Lower leg skin (tissue), 3 donors: Measurements from ENCODE around the gene CLSTN2.

ENCODE experiments used
- POLR2A ChIP-seq, 2 donors: fragments of 450-650 bp; IDR thresholded peaks; one replicate each; pipeline ENCODE4 v1.6.1; 2016 to 2017; ENCODE audit warnings: antibody characterized with exemption in 2 of 2, mild to moderate bottlenecking in 1 of 2, moderate library complexity in 1 of 2
- TF ChIP-seq, protein P1 (sequence below), 3 donors: fragments of 450-650 bp; IDR thresholded peaks; one replicate each; pipeline ENCODE4 v1.5.1; 2016; ENCODE audit warnings: antibody characterized with exemption in 3 of 3, mild to moderate bottlenecking in 3 of 3, moderate library complexity in 2 of 3

GRCh38 chr3:140010391-140010790, 75.4 kb downstream of the CLSTN2 start:
- TF ChIP-seq, protein P1, sequence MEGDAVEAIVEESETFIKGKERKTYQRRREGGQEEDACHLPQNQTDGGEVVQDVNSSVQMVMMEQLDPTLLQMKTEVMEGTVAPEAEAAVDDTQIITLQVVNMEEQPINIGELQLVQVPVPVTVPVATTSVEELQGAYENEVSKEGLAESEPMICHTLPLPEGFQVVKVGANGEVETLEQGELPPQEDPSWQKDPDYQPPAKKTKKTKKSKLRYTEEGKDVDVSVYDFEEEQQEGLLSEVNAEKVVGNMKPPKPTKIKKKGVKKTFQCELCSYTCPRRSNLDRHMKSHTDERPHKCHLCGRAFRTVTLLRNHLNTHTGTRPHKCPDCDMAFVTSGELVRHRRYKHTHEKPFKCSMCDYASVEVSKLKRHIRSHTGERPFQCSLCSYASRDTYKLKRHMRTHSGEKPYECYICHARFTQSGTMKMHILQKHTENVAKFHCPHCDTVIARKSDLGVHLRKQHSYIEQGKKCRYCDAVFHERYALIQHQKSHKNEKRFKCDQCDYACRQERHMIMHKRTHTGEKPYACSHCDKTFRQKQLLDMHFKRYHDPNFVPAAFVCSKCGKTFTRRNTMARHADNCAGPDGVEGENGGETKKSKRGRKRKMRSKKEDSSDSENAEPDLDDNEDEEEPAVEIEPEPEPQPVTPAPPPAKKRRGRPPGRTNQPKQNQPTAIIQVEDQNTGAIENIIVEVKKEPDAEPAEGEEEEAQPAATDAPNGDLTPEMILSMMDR (IDR thresholded peaks at IDR 0.05), result no peak
- TF ChIP-seq POLR2A (IDR thresholded peaks at IDR 0.05), result no peak
